IMR-90 (cell line): Measurements from ENCODE around the gene OR4N2. TPM values are rescaled to one million over a fixed set of nuclear protein-coding genes. Genes with fewer than 3 reads are reported as not detected.
"Not testable (repeated sequence)": the region's sequence is repeated elsewhere in the genome, so short reads cannot be mapped to it uniquely, and the experiment has no call there.

Experiments used
- ATAC-seq: fragments of 200-7000 bp; cut with Tn5 transposase; 2 replicates; pipeline ENCODE4 v1.9.1; 2020; ENCODE audit warnings: low read depth, mild to moderate bottlenecking, moderate library complexity
- BruUV-seq: library from RNA; stranded (reverse); fragments of 400-500 nt; replicated peaks from 2 replicates; lab custom pipeline; 2021; lab: Mats Ljungman, UMichigan
- CTCF ChIA-PET: fragments of 300-600 bp; formaldehyde crosslinking; extraction: SDS; loops from one replicate; lab custom pipeline; 2021; ENCODE audit warnings: antibody characterized with exemption; lab: Yijun Ruan, JAX
- POLR2A ChIA-PET: fragments of 300-600 bp; sonication (Branson Sonifier 250); formaldehyde crosslinking; loops from one replicate; lab custom pipeline; 2022; ENCODE audit warnings: antibody characterized with exemption; ENCODE audit not compliant: unreplicated experiment; lab: Charles Lee
- DNase-seq: peaks from one replicate; pipeline ENCODE4 v3.0.0; 2013
- H2AFZ ChIP-seq: replicated peaks from 2 replicates; pipeline ENCODE3; 2013; ENCODE audit warnings: low read length, mild to moderate bottlenecking; ENCODE audit not compliant: poor library complexity
- H2AK5ac ChIP-seq: 2 replicates; pipeline ENCODE4 v1.6.1; 2013; ENCODE audit warnings: low read depth, low read length, inconsistent platforms
- H2AK9ac ChIP-seq: replicated peaks from 2 replicates; pipeline ENCODE3; 2013; ENCODE audit warnings: mild to moderate bottlenecking, low read depth, low read length, moderate library complexity; ENCODE audit not compliant: poor library complexity
- H2BK120ac ChIP-seq: 2 replicates; pipeline ENCODE4 v1.6.1; 2013; ENCODE audit warnings: low read depth, low read length, inconsistent platforms
- H2BK15ac ChIP-seq: 3 replicates; pipeline ENCODE4 v1.6.1; 2013; ENCODE audit warnings: low read depth, low read length, inconsistent platforms
- H2BK20ac ChIP-seq: 2 replicates; pipeline ENCODE4 v1.6.1; 2013; ENCODE audit warnings: low read depth, mild to moderate bottlenecking, inconsistent platforms, low read length, moderate library complexity
- H2BK5ac ChIP-seq: 2 replicates; pipeline ENCODE4 v1.6.1; 2013; ENCODE audit warnings: mild to moderate bottlenecking, low read depth, low read length, inconsistent platforms; ENCODE audit not compliant: poor library complexity, severe bottlenecking
- H3K14ac ChIP-seq: replicated peaks from 2 replicates; pipeline ENCODE4 v1.6.1; 2013; ENCODE audit warnings: low read depth, low read length, inconsistent platforms
- H3K18ac ChIP-seq: 2 replicates; pipeline ENCODE4 v1.6.1; 2013; ENCODE audit warnings: low read depth, low read length, control low read depth
- H3K23ac ChIP-seq: 2 replicates; pipeline ENCODE4 v1.6.1; 2013; ENCODE audit warnings: low read depth, low read length, inconsistent platforms
- H3K27ac ChIP-seq: 2 replicates; pipeline ENCODE4 v1.5.1; 2013; ENCODE audit warnings: mild to moderate bottlenecking, control low read depth, low read length; ENCODE audit not compliant: insufficient read depth
- H3K27me3 ChIP-seq: 2 replicates; pipeline ENCODE4 v1.6.1; 2013; ENCODE audit warnings: low read length; ENCODE audit not compliant: control insufficient read depth, insufficient read depth
- H3K36me3 ChIP-seq: 2 replicates; pipeline ENCODE4 v1.6.1; 2013; ENCODE audit warnings: low read length, mixed read lengths; ENCODE audit not compliant: control insufficient read depth, insufficient read depth
- H3K4ac ChIP-seq: 2 replicates; pipeline ENCODE4 v1.6.1; 2013; ENCODE audit warnings: low read depth, low read length, inconsistent platforms
- H3K4me1 ChIP-seq: 2 replicates; pipeline ENCODE4 v1.6.1; 2013; ENCODE audit warnings: low read length, mixed read lengths; ENCODE audit not compliant: control insufficient read depth, insufficient read depth
- H3K4me2 ChIP-seq: 2 replicates; pipeline ENCODE4 v1.6.1; 2013; ENCODE audit warnings: low read depth, mild to moderate bottlenecking, control low read depth, low read length, moderate library complexity
- H3K4me3 ChIP-seq: 2 replicates; pipeline ENCODE4 v1.5.1; 2013; ENCODE audit warnings: low read depth, mild to moderate bottlenecking, control low read depth, low read length, moderate library complexity; ENCODE audit not compliant: insufficient read depth
- H3K56ac ChIP-seq: 2 replicates; pipeline ENCODE4 v1.6.1; 2013; ENCODE audit warnings: low read length, inconsistent platforms; ENCODE audit not compliant: insufficient read depth; ENCODE audit errors: extremely low read depth
- H3K79me1 ChIP-seq, 2 experiments: 2 replicates each; pipeline ENCODE4 v1.6.1; 2013; ENCODE audit warnings: low read length in 2 of 2, inconsistent platforms in 1 of 2, low read depth in 1 of 2
- H3K9ac ChIP-seq: 2 replicates; pipeline ENCODE4 v1.6.1; 2013; ENCODE audit warnings: low read depth, low read length, control low read depth
- H3K9me1 ChIP-seq: 2 replicates; pipeline ENCODE4 v1.6.1; 2013; ENCODE audit warnings: low read length, inconsistent platforms; ENCODE audit not compliant: insufficient read depth
- H3K9me3 ChIP-seq: 2 replicates; pipeline ENCODE4 v1.6.1; 2013; ENCODE audit warnings: low read length; ENCODE audit not compliant: control insufficient read depth, insufficient read depth
- H4K20me1 ChIP-seq: 2 replicates; pipeline ENCODE4 v1.6.1; 2013; ENCODE audit warnings: low read length, inconsistent platforms; ENCODE audit not compliant: insufficient read depth
- H4K5ac ChIP-seq: 2 replicates; pipeline ENCODE4 v1.6.1; 2013; ENCODE audit warnings: mild to moderate bottlenecking, low read depth, low read length, control low read depth
- H4K8ac ChIP-seq, 2 experiments: 2 replicates each; pipeline ENCODE4 v1.6.1; 2013; ENCODE audit warnings: low read depth in 2 of 2, low read length in 2 of 2, control low read depth in 1 of 2, inconsistent platforms in 1 of 2
- H4K91ac ChIP-seq: 2 replicates; pipeline ENCODE4 v1.6.1; 2013; ENCODE audit warnings: low read depth, low read length, inconsistent platforms; ENCODE audit not compliant: insufficient read depth
- WGBS, 2 experiments: methylation state at CpG; one replicate each; pipeline versions ENCODE4 v1.1.5 to v1.1.7; 2013; ENCODE audit warnings: missing lambda C conversion rate in 2 of 2; ENCODE audit not compliant: insufficient read length in 1 of 2; ENCODE audit errors: extremely low coverage in 2 of 2; 5-methylcytosine and 5-hydroxymethylcytosine counted together
- dilution Hi-C: fragments of 300-500 bp; cut with HindIII; formaldehyde crosslinking; loops from one replicate; pipeline ENCODE4 v1.14.3; 2018; ENCODE audit warnings: low sequenced_read_pairs; ENCODE audit not compliant: unreplicated experiment
- in situ Hi-C: fragments of 300-500 bp; cut with MboI; formaldehyde crosslinking; loops from 3 replicates; pipeline ENCODE4 v1.14.3; 2019; ENCODE audit warnings: low sequenced_read_pairs, inconsistent platforms, mixed read lengths
- intact Hi-C: fragments of 100-400 bp; cut with micrococcal nuclease; formaldehyde crosslinking; loops from 2 replicates; pipeline ENCODE4 v1.10.0; 2022
- polyA plus RNA-seq, 3 experiments: library from polyadenylated mRNA; depleted of rRNA; stranded (reverse); fragments of >200 nt; gene quantifications; 2 replicates each; pipeline ENCODE4 v1.2.3, GENCODE V29; 2012; ENCODE audit warnings: low replicate concordance in 1 of 3
- total RNA-seq: library from RNA; depleted of rRNA; stranded (reverse); fragments of >200 nt; gene quantifications from 2 replicates; pipeline ENCODE4 v1.2.3, GENCODE V29; 2012

Gene OR4N2
- total and polyA plus RNA-seq, 2 of the 4 experiments (the other 2 are of a cell fraction), result not detected

DNA sequence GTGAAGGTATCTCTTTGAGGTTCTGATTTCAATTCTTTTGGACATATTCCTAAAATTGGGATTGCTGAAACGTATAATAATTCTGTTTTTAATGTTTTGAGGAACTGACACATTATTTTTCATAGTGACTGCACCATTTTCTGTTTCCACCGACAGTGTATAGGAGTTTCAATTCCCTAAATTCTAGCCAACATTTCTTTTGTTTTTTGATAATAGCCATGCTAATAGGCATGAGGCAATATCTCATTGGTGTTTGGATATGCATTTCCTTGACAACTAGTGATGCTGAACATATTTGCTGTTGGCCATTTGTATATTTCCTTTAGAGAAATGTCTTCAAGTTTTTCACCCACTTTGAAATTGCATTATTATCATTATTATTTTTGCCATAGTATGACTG lies 31.1 kb upstream of the OR4N2 start:
- H2AK5ac ChIP-seq, H2BK5ac ChIP-seq, H3K56ac ChIP-seq, H3K36me3 ChIP-seq, H2AFZ ChIP-seq, H2AK9ac ChIP-seq, intact Hi-C loops, POLR2A ChIA-PET, H4K5ac ChIP-seq, ATAC-seq, H3K4me3 ChIP-seq, H2BK15ac ChIP-seq, CTCF ChIA-PET, H2BK20ac ChIP-seq, H3K23ac ChIP-seq, H3K14ac ChIP-seq, H3K4ac ChIP-seq, H3K18ac ChIP-seq, H3K4me2 ChIP-seq, H3K4me1 ChIP-seq, H3K79me1 ChIP-seq, H3K9me1 ChIP-seq, H4K91ac ChIP-seq, dilution Hi-C loops, DNase-seq, H2BK120ac ChIP-seq, in situ Hi-C loops, H3K27ac ChIP-seq, H3K9ac ChIP-seq, H4K20me1 ChIP-seq, H4K8ac ChIP-seq, H3K27me3 ChIP-seq, BruUV-seq: not testable (repeated sequence)
- WGBS, 2 experiments, result no CpG with 5 or more reads among the region's 2 CpGs
- H3K9me3 ChIP-seq, result peaks cover 25% of the 10 kb centered on the region

DNA sequence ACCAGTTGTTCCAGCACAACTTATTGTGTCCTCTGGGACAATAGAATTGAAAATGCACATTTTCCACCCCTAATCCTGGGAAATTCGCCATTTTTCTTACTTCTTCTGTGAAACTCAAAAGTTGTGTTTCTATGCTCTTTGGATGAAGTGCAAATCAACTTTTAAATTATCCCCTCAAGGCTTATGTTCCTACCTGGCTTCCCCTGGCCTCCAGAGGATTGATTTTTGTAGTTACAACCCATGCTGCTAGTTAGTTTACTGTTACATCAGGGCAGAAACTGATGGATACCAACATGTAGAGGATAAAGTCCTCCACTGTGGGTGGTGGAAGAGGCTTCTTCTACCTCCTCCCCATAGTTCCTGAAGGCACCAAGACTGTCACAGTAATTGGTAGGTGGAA lies 30.4 kb upstream of the OR4N2 start, which contains the start of gene OR4M1:
Gene OR4M1, plus strand, starts transcription at position 301 of the 400 bp plus-strand sequence. CDS start 6,819 bp downstream, outside the sequence.
- H2BK5ac ChIP-seq, H2BK120ac ChIP-seq, H3K23ac ChIP-seq, H4K91ac ChIP-seq, H4K8ac ChIP-seq, H3K4me2 ChIP-seq, H4K5ac ChIP-seq, H3K14ac ChIP-seq, intact Hi-C loops, H3K4me1 ChIP-seq, H2AK9ac ChIP-seq, H2AK5ac ChIP-seq, POLR2A ChIA-PET, H4K20me1 ChIP-seq, H3K27ac ChIP-seq, H3K4me3 ChIP-seq, H3K18ac ChIP-seq, H3K27me3 ChIP-seq, H3K4ac ChIP-seq, H3K79me1 ChIP-seq, dilution Hi-C loops, in situ Hi-C loops, H2BK20ac ChIP-seq, H3K36me3 ChIP-seq, H3K9ac ChIP-seq, BruUV-seq, ATAC-seq, H2AFZ ChIP-seq, DNase-seq, H3K56ac ChIP-seq, CTCF ChIA-PET, H3K9me1 ChIP-seq, H2BK15ac ChIP-seq: not testable (repeated sequence)
- WGBS, 2 experiments, result no CpG with 5 or more reads among the region's 1 CpG
- peaks cover 25% of the 10 kb centered on the region for H3K9me3 ChIP-seq
